HCT116 (cell line): ENCODE results near the gene REEP3. TPM values are rescaled to one million over a fixed set of nuclear protein-coding genes. Genes with fewer than 3 reads are reported as not detected.

Experiments used
- ATAC-seq: fragments of 200-7000 bp; cut with Tn5 transposase; 2 replicates; pipeline ENCODE4 v1.9.1; 2020; ENCODE audit warnings: mild to moderate bottlenecking, moderate library complexity
- BruUV-seq: library from RNA; stranded (reverse); fragments of 400-500 nt; replicated peaks from 2 replicates; lab custom pipeline; 2021; lab: Mats Ljungman, UMichigan
- CTCF ChIA-PET: fragments of 300-600 bp; sonication (Branson Sonifier 250); formaldehyde crosslinking; loops from one replicate; lab custom pipeline; 2021; ENCODE audit warnings: antibody characterized with exemption; lab: Charles Lee
- POLR2A ChIA-PET: fragments of 300-600, 350-600 bp; sonication (Branson Sonifier 250); formaldehyde crosslinking; loops from one replicate; lab custom pipeline; 2021; ENCODE audit warnings: antibody characterized with exemption; lab: Charles Lee
- RAD21 ChIA-PET, 2 experiments: fragments of 300-600 bp; sonication (Branson Sonifier 250); formaldehyde crosslinking; loops; one replicate each; lab custom pipeline; 2023; ENCODE audit warnings: low total read pairs in 2 of 2; ENCODE audit not compliant: uncharacterized antibody in 2 of 2, unreplicated experiment in 2 of 2, low non-redundant PET in 1 of 2; lab: Charles Lee
- DNase-seq: peaks from one replicate; pipeline ENCODE4 v3.0.0-alpha.2; 2010; ENCODE audit warnings: low read depth, low spot score
- H2AFZ ChIP-seq: fragments of 200-600 bp; shearing (Covaris generic), sonication (generic); 2 replicates; pipeline ENCODE4 v1.6.1; 2017; ENCODE audit warnings: low read depth, mixed run types, mixed read lengths, antibody characterized with exemption, low read length; ENCODE audit not compliant: poor library complexity, severe bottlenecking
- H3K27ac ChIP-seq: 2 replicates; pipeline ENCODE4 v1.5.1; 2012; ENCODE audit warnings: low read depth, low read length
- H3K27me3 ChIP-seq: fragments of 200-600 bp; sonication (generic); 2 replicates; pipeline ENCODE4 v1.6.1; 2016; ENCODE audit warnings: mixed run types, low read length, mixed read lengths; ENCODE audit not compliant: insufficient read depth
- H3K36me3 ChIP-seq, 2 experiments: fragments of 200-500 bp in 1 of 2; fragments of 200-600 bp in 1 of 2; sonication (Bioruptor generic) in 1 of 2; sonication (generic) in 1 of 2; 2 replicates each; pipeline versions ENCODE4 v1.5.1 to v1.6.1; 2014 to 2016; ENCODE audit warnings: low read length in 2 of 2, inconsistent platforms in 1 of 2, mixed read lengths in 1 of 2, mixed run types in 1 of 2; ENCODE audit not compliant: insufficient read depth in 2 of 2, control insufficient read depth in 1 of 2
- H3K4me1 ChIP-seq, 2 experiments: fragments of 200-600 bp in 1 of 2; sonication (generic) in 1 of 2; 2 replicates each; pipeline versions ENCODE4 v1.5.1 to v1.6.1; 2012 to 2017; ENCODE audit warnings: low read length in 2 of 2, inconsistent platforms in 1 of 2, mild to moderate bottlenecking in 1 of 2, mixed read lengths in 1 of 2, mixed run types in 1 of 2, moderate library complexity in 1 of 2; ENCODE audit not compliant: insufficient read depth in 2 of 2, control insufficient read depth in 1 of 2
- H3K4me2 ChIP-seq: fragments of 200-600 bp; sonication (generic); 2 replicates; pipeline ENCODE4 v1.6.1; 2017; ENCODE audit warnings: mixed run types, low read length, mixed read lengths
- H3K4me3 ChIP-seq, 2 experiments: fragments of 200-600 bp in 1 of 2; sonication (generic) in 1 of 2; replicated peaks in 1 of 2; 2 replicates each; pipeline ENCODE4 v1.5.1; 2011 to 2016; ENCODE audit warnings: low read length in 2 of 2, control low read depth in 1 of 2, low read depth in 1 of 2, mild to moderate bottlenecking in 1 of 2, mixed read lengths in 1 of 2, mixed run types in 1 of 2
- H3K79me2 ChIP-seq: fragments of 200-600 bp; sonication (generic); 2 replicates; pipeline ENCODE4 v1.6.1; 2017; ENCODE audit warnings: mild to moderate bottlenecking, mixed run types, low read length, moderate library complexity, mixed read lengths; ENCODE audit not compliant: insufficient read depth
- H3K9ac ChIP-seq: fragments of 200-600 bp; sonication (generic); 2 replicates; pipeline ENCODE4 v1.6.1; 2016; ENCODE audit warnings: low read length, mixed read lengths
- H3K9me2 ChIP-seq: fragments of 200-600 bp; sonication (generic), shearing (Covaris generic); 2 replicates; pipeline ENCODE4 v1.6.1; 2017; ENCODE audit warnings: mixed run types, mild to moderate bottlenecking, moderate library complexity; ENCODE audit not compliant: insufficient read depth
- H3K9me3 ChIP-seq, 2 experiments: fragments of 200-500 bp in 1 of 2; fragments of 200-600 bp in 1 of 2; sonication (Bioruptor generic) in 1 of 2; sonication (generic) in 1 of 2; 2 replicates each; pipeline ENCODE4 v1.6.1; 2014 to 2017; ENCODE audit warnings: low read length in 2 of 2, mixed read lengths in 2 of 2, inconsistent platforms in 1 of 2, low read depth in 1 of 2, mild to moderate bottlenecking in 1 of 2, mixed run types in 1 of 2, moderate library complexity in 1 of 2; ENCODE audit not compliant: control insufficient read depth in 1 of 2, insufficient read depth in 1 of 2
- H4K20me1 ChIP-seq: fragments of 200-600 bp; sonication (generic), shearing (Covaris generic); 2 replicates; pipeline ENCODE4 v1.6.1; 2017; ENCODE audit warnings: mixed run types, mild to moderate bottlenecking, moderate library complexity; ENCODE audit not compliant: insufficient read depth
- CBX3 ChIP-seq: IDR thresholded peaks from 2 replicates; pipeline ENCODE4 v1.6.1; 2012; ENCODE audit warnings: low read depth
- EGR1 ChIP-seq: IDR thresholded peaks from 2 replicates; pipeline ENCODE4 v1.6.1; 2012; ENCODE audit warnings: low read depth
- ELF1 ChIP-seq: IDR thresholded peaks from 2 replicates; pipeline ENCODE4 v1.6.1; 2012; ENCODE audit warnings: low read depth, borderline replicate concordance
- EZH2 ChIP-seq: fragments of 200-600 bp; sonication (generic); IDR thresholded peaks from 2 replicates; pipeline ENCODE4 v1.6.1; 2017; ENCODE audit warnings: antibody characterized with exemption, mixed run types
- EZH2phosphoT487 ChIP-seq: fragments of 200-600 bp; IDR thresholded peaks from 2 replicates; pipeline ENCODE4 v1.6.1; 2018; ENCODE audit warnings: antibody characterized with exemption, borderline replicate concordance
- FOSL1 ChIP-seq: IDR thresholded peaks from 2 replicates; pipeline ENCODE4 v1.6.1; 2012; ENCODE audit warnings: low read depth
- JUND ChIP-seq: IDR thresholded peaks from 2 replicates; pipeline ENCODE4 v1.6.1; 2012
- MAX ChIP-seq: IDR thresholded peaks from 2 replicates; pipeline ENCODE4 v1.6.1; 2012
- POLR2A ChIP-seq: IDR thresholded peaks from 2 replicates; pipeline ENCODE4 v1.7.0; 2011; ENCODE audit warnings: borderline replicate concordance; ENCODE audit not compliant: insufficient read depth, insufficient read length; ENCODE audit errors: extremely low read depth
- POLR2AphosphoS5 ChIP-seq: IDR thresholded peaks from 2 replicates; pipeline ENCODE4 v1.6.1; 2011; ENCODE audit warnings: mild to moderate bottlenecking, low read depth, low read length, moderate library complexity
- RAD21 ChIP-seq: IDR thresholded peaks from 2 replicates; pipeline ENCODE4 v1.6.1; 2012; ENCODE audit warnings: low read depth, mild to moderate bottlenecking
- REST ChIP-seq: IDR thresholded peaks from 2 replicates; pipeline ENCODE4 v1.6.1; 2012; ENCODE audit warnings: low read depth
- SP1 ChIP-seq: IDR thresholded peaks from 2 replicates; pipeline ENCODE4 v1.6.1; 2012; ENCODE audit warnings: low read depth
- TCF7L2 ChIP-seq: IDR thresholded peaks from 2 replicates; pipeline ENCODE4 v1.7.0; 2011; ENCODE audit warnings: borderline replicate concordance, inconsistent platforms; ENCODE audit not compliant: insufficient read depth, insufficient read length; ENCODE audit errors: extremely low read depth
- ZNF274 ChIP-seq: fragments of 200-500 bp; sonication (Bioruptor generic); IDR thresholded peaks from 2 replicates; pipeline ENCODE4 v1.6.1; 2014; ENCODE audit warnings: mild to moderate bottlenecking, low read depth, low read length, inconsistent platforms
- intact Hi-C: fragments of 100-400 bp; cut with micrococcal nuclease; formaldehyde crosslinking; loops from 2 replicates; pipeline ENCODE4 v1.10.0; 2022
- total RNA-seq: library from RNA; stranded (reverse); gene quantifications from one replicate; pipeline ENCODE4 v1.2.1, GENCODE V29; 2021; ENCODE audit not compliant: unreplicated experiment
- TF ChIP-seq, protein P1 (sequence below): IDR thresholded peaks from 2 replicates; pipeline ENCODE4 v1.6.1; 2011; ENCODE audit warnings: mild to moderate bottlenecking, low read length, moderate library complexity; ENCODE audit not compliant: insufficient replicate concordance; ENCODE audit errors: extremely low read depth

REEP3 gene
- total RNA-seq, 1 experiment from 2014 or later = 41.3 TPM

- DNase-seq = no peak
- H4K20me1 ChIP-seq = no peaks in the 10 kb centered on the region
- H3K9ac ChIP-seq = no peak overlapping the region
- H3K27me3 ChIP-seq = no peaks in the 10 kb centered on the region
- no peaks in the 10 kb centered on the region for H3K9me2 ChIP-seq
- no peak overlapping the region for H3K4me2 ChIP-seq
- H3K9me3 ChIP-seq = no peaks in the 10 kb centered on the region
- ATAC-seq = no peak
- no peak overlapping the region for H2AFZ ChIP-seq
- no peaks in the 10 kb centered on the region; a peak in 1 of 4 replicates for H3K36me3 ChIP-seq
- no peak overlapping the region for H3K27ac ChIP-seq
- TF ChIP-seq CBX3 (no peak), FOSL1 (no peak), SP1 (no peak), JUND (no peak), TCF7L2 (no peak), EZH2phosphoT487 (no peak), EGR1 (no peak), POLR2AphosphoS5 (no peak), ZNF274 (no peak), EZH2 (no peak), MAX (no peak), RAD21 (no peak), REST (no peak), POLR2A (no peak), ELF1 (no peak)
- TF ChIP-seq, protein P1, sequence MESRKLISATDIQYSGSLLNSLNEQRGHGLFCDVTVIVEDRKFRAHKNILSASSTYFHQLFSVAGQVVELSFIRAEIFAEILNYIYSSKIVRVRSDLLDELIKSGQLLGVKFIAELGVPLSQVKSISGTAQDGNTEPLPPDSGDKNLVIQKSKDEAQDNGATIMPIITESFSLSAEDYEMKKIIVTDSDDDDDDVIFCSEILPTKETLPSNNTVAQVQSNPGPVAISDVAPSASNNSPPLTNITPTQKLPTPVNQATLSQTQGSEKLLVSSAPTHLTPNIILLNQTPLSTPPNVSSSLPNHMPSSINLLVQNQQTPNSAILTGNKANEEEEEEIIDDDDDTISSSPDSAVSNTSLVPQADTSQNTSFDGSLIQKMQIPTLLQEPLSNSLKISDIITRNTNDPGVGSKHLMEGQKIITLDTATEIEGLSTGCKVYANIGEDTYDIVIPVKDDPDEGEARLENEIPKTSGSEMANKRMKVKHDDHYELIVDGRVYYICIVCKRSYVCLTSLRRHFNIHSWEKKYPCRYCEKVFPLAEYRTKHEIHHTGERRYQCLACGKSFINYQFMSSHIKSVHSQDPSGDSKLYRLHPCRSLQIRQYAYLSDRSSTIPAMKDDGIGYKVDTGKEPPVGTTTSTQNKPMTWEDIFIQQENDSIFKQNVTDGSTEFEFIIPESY = no peak
- intact Hi-C loops = no loop called here
- POLR2A ChIA-PET = no interaction called here
- no TSS peak for BruUV-seq
- CTCF ChIA-PET = no interaction called here
- no peak overlapping the region for H3K4me3 ChIP-seq
- RAD21 ChIA-PET = no interaction called here
- H3K4me1 ChIP-seq = peaks cover 23 to 48% of the 10 kb centered on the region in 2 experiments
- peaks cover 83% of the 10 kb centered on the region for H3K79me2 ChIP-seq
These were observed 26.6 kb downstream of the REEP3 start for GRCh38 chr10:63547628-63548360.
